ENCODE measurements around the gene PPM1H.

DNA sequence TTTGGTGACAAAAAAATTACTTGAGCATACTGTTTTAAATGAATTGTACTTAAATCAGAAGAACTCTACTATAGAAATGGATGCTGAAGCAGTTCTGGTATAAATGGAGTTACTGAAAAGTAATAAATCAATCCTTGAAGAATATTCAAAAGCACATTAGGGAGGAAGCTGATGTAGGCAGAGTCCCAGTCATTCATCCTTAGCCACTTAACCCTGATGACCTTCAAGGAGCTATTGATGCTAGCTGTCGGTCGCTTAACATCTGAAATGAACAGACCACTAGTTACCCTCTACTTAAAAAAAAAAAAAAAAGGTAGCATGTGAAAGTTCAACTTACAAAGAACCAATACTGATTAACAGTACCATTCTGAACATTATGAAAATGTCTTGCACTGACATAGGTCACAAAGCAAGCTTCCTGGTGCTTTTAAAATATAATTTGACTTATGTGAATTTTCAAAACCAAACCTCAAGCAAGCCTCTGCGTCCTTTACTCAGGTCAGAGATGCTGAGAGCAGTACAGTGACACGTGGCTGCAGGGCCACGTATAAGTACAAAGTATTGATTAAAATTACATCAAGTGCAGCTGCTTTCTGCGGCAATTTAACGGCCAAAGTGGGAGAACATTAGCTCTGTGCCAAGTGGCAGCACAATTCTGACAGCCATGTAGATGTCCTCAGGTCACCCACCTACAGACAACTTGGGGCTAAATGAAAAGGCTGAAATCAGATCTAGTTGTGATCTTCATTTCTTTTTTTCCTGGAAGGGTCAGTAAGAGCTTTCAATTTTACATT is 18.1 kb downstream of the PPM1H start:
- TF ChIP-seq ESRRA (CRISPR knock-in tag; IDR thresholded peaks at IDR 0.05; ENCODE audit: borderline replicate concordance) (no peak), NFYB (CRISPR knock-in tag; conservative IDR thresholded peaks at IDR 0.05; ENCODE audit: low read depth) (no peak), FOXP1 (CRISPR knock-in tag; IDR thresholded peaks at IDR 0.05; ENCODE audit: borderline replicate concordance) (no peak), ZBTB21 (CRISPR knock-in tag; IDR thresholded peaks at IDR 0.05; ENCODE audit: borderline replicate concordance) (no peak), ZNF416 (CRISPR knock-in tag; IDR thresholded peaks at IDR 0.05) (no peak), NR1H2 (CRISPR knock-in tag; IDR thresholded peaks at IDR 0.05) (no peak), IRF2 (CRISPR knock-in tag; IDR thresholded peaks at IDR 0.05; ENCODE audit: borderline replicate concordance, low read depth) (no peak)
- TF ChIP-seq, protein P1, sequence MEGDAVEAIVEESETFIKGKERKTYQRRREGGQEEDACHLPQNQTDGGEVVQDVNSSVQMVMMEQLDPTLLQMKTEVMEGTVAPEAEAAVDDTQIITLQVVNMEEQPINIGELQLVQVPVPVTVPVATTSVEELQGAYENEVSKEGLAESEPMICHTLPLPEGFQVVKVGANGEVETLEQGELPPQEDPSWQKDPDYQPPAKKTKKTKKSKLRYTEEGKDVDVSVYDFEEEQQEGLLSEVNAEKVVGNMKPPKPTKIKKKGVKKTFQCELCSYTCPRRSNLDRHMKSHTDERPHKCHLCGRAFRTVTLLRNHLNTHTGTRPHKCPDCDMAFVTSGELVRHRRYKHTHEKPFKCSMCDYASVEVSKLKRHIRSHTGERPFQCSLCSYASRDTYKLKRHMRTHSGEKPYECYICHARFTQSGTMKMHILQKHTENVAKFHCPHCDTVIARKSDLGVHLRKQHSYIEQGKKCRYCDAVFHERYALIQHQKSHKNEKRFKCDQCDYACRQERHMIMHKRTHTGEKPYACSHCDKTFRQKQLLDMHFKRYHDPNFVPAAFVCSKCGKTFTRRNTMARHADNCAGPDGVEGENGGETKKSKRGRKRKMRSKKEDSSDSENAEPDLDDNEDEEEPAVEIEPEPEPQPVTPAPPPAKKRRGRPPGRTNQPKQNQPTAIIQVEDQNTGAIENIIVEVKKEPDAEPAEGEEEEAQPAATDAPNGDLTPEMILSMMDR (IDR thresholded peaks at IDR 0.05) = no peak
- TF ChIP-seq, protein P2, sequence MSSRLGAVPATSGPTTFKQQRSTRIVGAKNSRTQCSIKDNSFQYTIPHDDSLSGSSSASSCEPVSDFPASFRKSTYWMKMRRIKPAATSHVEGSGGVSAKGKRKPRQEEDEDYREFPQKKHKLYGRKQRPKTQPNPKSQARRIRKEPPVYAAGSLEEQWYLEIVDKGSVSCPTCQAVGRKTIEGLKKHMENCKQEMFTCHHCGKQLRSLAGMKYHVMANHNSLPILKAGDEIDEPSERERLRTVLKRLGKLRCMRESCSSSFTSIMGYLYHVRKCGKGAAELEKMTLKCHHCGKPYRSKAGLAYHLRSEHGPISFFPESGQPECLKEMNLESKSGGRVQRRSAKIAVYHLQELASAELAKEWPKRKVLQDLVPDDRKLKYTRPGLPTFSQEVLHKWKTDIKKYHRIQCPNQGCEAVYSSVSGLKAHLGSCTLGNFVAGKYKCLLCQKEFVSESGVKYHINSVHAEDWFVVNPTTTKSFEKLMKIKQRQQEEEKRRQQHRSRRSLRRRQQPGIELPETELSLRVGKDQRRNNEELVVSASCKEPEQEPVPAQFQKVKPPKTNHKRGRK (CRISPR knock-in tag; IDR thresholded peaks at IDR 0.05; ENCODE audit: borderline replicate concordance) = no peak
- TF ChIP-seq, protein P3, sequence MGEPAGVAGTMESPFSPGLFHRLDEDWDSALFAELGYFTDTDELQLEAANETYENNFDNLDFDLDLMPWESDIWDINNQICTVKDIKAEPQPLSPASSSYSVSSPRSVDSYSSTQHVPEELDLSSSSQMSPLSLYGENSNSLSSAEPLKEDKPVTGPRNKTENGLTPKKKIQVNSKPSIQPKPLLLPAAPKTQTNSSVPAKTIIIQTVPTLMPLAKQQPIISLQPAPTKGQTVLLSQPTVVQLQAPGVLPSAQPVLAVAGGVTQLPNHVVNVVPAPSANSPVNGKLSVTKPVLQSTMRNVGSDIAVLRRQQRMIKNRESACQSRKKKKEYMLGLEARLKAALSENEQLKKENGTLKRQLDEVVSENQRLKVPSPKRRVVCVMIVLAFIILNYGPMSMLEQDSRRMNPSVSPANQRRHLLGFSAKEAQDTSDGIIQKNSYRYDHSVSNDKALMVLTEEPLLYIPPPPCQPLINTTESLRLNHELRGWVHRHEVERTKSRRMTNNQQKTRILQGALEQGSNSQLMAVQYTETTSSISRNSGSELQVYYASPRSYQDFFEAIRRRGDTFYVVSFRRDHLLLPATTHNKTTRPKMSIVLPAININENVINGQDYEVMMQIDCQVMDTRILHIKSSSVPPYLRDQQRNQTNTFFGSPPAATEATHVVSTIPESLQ (CRISPR knock-in tag; IDR thresholded peaks at IDR 0.05) = no peak

All from WTC11 (cell line).